GM12875 (cell line): ENCODE data around the gene FOXP2.

Experiments
- H3K4me3 ChIP-seq: one replicate; pipeline ENCODE4 v1.5.1; 2011; ENCODE audit warnings: low read depth, low read length, control low read depth
- TF ChIP-seq, protein P1 (sequence below): IDR thresholded peaks from 2 replicates; pipeline ENCODE4 v1.5.1; 2011; ENCODE audit warnings: low read depth, mild to moderate bottlenecking, control low read depth, inconsistent platforms, low read length, moderate library complexity, borderline replicate concordance; ENCODE audit not compliant: insufficient read depth

FOXP2 gene

DNA sequence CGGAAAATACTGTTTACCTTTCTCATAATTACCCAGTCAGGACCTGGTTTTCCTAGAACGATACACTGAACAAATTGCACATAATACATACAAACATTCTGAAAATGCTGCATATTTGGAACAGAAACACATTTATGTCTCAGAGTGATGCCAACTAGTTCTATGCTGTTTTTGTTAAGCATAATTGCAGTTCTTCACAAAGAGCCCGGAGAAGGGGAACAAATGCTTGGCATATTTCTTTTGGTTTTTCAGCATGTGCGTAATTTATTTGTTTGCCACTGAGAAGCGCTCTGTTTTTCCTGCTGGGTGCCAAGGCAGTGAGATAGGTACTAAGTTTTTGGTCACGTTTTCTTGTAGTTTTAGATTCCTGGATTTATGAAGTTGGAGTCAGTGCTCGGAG lies 326.3 kb downstream of the FOXP2 start:
- no peak overlapping the region for H3K4me3 ChIP-seq
- TF ChIP-seq, protein P1, sequence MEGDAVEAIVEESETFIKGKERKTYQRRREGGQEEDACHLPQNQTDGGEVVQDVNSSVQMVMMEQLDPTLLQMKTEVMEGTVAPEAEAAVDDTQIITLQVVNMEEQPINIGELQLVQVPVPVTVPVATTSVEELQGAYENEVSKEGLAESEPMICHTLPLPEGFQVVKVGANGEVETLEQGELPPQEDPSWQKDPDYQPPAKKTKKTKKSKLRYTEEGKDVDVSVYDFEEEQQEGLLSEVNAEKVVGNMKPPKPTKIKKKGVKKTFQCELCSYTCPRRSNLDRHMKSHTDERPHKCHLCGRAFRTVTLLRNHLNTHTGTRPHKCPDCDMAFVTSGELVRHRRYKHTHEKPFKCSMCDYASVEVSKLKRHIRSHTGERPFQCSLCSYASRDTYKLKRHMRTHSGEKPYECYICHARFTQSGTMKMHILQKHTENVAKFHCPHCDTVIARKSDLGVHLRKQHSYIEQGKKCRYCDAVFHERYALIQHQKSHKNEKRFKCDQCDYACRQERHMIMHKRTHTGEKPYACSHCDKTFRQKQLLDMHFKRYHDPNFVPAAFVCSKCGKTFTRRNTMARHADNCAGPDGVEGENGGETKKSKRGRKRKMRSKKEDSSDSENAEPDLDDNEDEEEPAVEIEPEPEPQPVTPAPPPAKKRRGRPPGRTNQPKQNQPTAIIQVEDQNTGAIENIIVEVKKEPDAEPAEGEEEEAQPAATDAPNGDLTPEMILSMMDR: no peak

DNA sequence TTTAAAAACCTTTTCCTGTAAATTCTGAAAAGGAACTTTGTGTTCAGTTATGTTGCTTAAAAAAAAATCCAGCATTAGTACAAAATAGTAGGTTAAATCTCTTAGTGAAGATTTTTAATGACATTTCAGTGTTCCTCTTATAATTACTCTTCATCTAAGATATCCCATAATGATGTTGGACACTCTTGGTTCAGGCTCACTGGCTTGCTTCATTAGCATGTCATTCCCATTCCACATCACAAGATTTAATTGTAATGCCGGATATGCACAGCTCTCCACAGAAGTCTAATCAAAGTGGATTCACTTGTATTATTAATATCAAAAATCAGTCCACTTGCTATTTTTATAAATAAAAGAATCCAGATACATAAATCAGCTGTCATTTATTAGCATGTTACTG lies 327.3 kb downstream of the FOXP2 start:
- H3K4me3 ChIP-seq: no peak overlapping the region
- TF ChIP-seq, protein P1: no peak
